ENCODE measurements around the gene LMBR1L.

Gene LMBR1L

GRCh38 chr12:49084438-49084837 lies 26.2 kb downstream of the LMBR1L start:
- H3K79me2 ChIP-seq (ENCODE audit: insufficient read depth, low read length): no peaks in the 10 kb centered on the region
- no peaks in the 10 kb centered on the region for H3F3A ChIP-seq (ENCODE audit: low read depth)
- no peak overlapping the region for H2AFZ ChIP-seq (ENCODE audit: low read length)
- H3K9me2 ChIP-seq (replicated peaks; ENCODE audit: low read depth, low read length): no peaks in the 10 kb centered on the region
- TF ChIP-seq, protein P1, sequence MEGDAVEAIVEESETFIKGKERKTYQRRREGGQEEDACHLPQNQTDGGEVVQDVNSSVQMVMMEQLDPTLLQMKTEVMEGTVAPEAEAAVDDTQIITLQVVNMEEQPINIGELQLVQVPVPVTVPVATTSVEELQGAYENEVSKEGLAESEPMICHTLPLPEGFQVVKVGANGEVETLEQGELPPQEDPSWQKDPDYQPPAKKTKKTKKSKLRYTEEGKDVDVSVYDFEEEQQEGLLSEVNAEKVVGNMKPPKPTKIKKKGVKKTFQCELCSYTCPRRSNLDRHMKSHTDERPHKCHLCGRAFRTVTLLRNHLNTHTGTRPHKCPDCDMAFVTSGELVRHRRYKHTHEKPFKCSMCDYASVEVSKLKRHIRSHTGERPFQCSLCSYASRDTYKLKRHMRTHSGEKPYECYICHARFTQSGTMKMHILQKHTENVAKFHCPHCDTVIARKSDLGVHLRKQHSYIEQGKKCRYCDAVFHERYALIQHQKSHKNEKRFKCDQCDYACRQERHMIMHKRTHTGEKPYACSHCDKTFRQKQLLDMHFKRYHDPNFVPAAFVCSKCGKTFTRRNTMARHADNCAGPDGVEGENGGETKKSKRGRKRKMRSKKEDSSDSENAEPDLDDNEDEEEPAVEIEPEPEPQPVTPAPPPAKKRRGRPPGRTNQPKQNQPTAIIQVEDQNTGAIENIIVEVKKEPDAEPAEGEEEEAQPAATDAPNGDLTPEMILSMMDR (conservative IDR thresholded peaks at IDR 0.05; ENCODE audit: low read length): no peak
- TF ChIP-seq EZH2phosphoT487 (IDR thresholded peaks at IDR 0.05; ENCODE audit: borderline replicate concordance): no peak
- H3K4me1 ChIP-seq (ENCODE audit: insufficient read depth, low read length, poor library complexity, severe bottlenecking): peaks cover 22% of the 10 kb centered on the region
- no peaks in the 10 kb centered on the region for H3K9me3 ChIP-seq (ENCODE audit: insufficient read depth, low read depth, low read length)
- H3K4me3 ChIP-seq (ENCODE audit: low read length, poor library complexity, severe bottlenecking): no peak overlapping the region
- H4K20me1 ChIP-seq (ENCODE audit: insufficient read depth, low read length, poor library complexity, severe bottlenecking): no peaks in the 10 kb centered on the region
- H3K36me3 ChIP-seq (ENCODE audit: insufficient read depth, low read length): no peaks in the 10 kb centered on the region
- H3K4me2 ChIP-seq (ENCODE audit: low read depth, low read length, poor library complexity, severe bottlenecking): no peak overlapping the region
- no peaks in the 10 kb centered on the region for H3K27me3 ChIP-seq (ENCODE audit: insufficient read depth, low read length, poor library complexity, severe bottlenecking)
- H3K9ac ChIP-seq (ENCODE audit: low read depth, low read length, poor library complexity, severe bottlenecking): no peak overlapping the region

DNA sequence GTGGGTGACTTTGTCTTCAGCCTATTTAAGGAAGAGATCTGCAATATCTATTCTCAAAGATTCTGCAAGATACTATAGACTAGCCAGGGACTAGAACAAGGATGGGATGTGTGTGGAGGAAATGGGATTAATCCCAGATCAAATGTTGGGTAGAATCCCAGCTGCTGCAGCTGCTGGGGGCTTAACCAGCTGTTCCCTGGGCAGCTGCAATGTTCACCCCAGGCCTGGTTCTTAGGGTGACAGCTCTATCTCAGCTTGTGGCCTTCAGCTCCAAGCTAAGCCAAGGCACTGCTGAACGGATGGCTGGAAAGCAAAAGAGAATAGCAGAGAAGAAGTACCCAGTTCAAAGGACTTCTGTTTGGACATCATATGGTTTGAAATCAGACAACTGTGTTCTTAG lies 30.9 kb downstream of the LMBR1L start:
- Histone ChIP-seq H3K4me3 (ENCODE audit: low read length, poor library complexity, severe bottlenecking) (no peak overlapping the region), H3K9me2 (replicated peaks; ENCODE audit: low read depth, low read length) (no peaks in the 10 kb centered on the region), H3K27me3 (ENCODE audit: insufficient read depth, low read length, poor library complexity, severe bottlenecking) (no peaks in the 10 kb centered on the region), H2AFZ (ENCODE audit: low read length) (no peak overlapping the region), H3K9ac (ENCODE audit: low read depth, low read length, poor library complexity, severe bottlenecking) (no peak overlapping the region), H3F3A (ENCODE audit: low read depth) (no peaks in the 10 kb centered on the region), H3K36me3 (ENCODE audit: insufficient read depth, low read length) (no peaks in the 10 kb centered on the region), H3K79me2 (ENCODE audit: insufficient read depth, low read length) (no peaks in the 10 kb centered on the region), H4K20me1 (ENCODE audit: insufficient read depth, low read length, poor library complexity, severe bottlenecking) (no peaks in the 10 kb centered on the region), H3K4me2 (ENCODE audit: low read depth, low read length, poor library complexity, severe bottlenecking) (no peak overlapping the region), H3K9me3 (ENCODE audit: insufficient read depth, low read depth, low read length) (no peaks in the 10 kb centered on the region), H3K4me1 (ENCODE audit: insufficient read depth, low read length, poor library complexity, severe bottlenecking) (no peaks in the 10 kb centered on the region)
- no peak for TF ChIP-seq EZH2phosphoT487 (IDR thresholded peaks at IDR 0.05; ENCODE audit: borderline replicate concordance)
- TF ChIP-seq, protein P1 (conservative IDR thresholded peaks at IDR 0.05; ENCODE audit: low read length): no peak

- Histone ChIP-seq H2AFZ (ENCODE audit: low read length) (no peak overlapping the region), H3K79me2 (ENCODE audit: insufficient read depth, low read length) (peaks cover 7% of the 10 kb centered on the region), H3K36me3 (ENCODE audit: insufficient read depth, low read length) (no peaks in the 10 kb centered on the region), H3F3A (ENCODE audit: low read depth) (peaks cover 6% of the 10 kb centered on the region; the same call in 1 of the 2 replicates), H3K4me2 (ENCODE audit: low read depth, low read length, poor library complexity, severe bottlenecking) (no peak overlapping the region), H3K4me3 (ENCODE audit: low read length, poor library complexity, severe bottlenecking) (no peak overlapping the region), H4K20me1 (ENCODE audit: insufficient read depth, low read length, poor library complexity, severe bottlenecking) (no peaks in the 10 kb centered on the region), H3K9me2 (replicated peaks; ENCODE audit: low read depth, low read length) (no peaks in the 10 kb centered on the region), H3K9ac (ENCODE audit: low read depth, low read length, poor library complexity, severe bottlenecking) (peak overlapping the region; percentile 5), H3K9me3 (ENCODE audit: insufficient read depth, low read depth, low read length) (no peaks in the 10 kb centered on the region), H3K27me3 (ENCODE audit: insufficient read depth, low read length, poor library complexity, severe bottlenecking) (no peaks in the 10 kb centered on the region), H3K4me1 (ENCODE audit: insufficient read depth, low read length, poor library complexity, severe bottlenecking) (peaks cover 15% of the 10 kb centered on the region)
- TF ChIP-seq, protein P1 (conservative IDR thresholded peaks at IDR 0.05; ENCODE audit: low read length): no peak
- TF ChIP-seq EZH2phosphoT487 (IDR thresholded peaks at IDR 0.05; ENCODE audit: borderline replicate concordance): no peak
Observed at GRCh38 chr12:49070971-49071370, 39.7 kb downstream of the LMBR1L start.

All from Loucy (cell line).